EH (cell line): Measurements from ENCODE around the gene LTF.
A peak's percentile ranks its signal among the peaks of the same experiment; 100 is the strongest.
"Not testable (repeated sequence)": the region's sequence is repeated elsewhere in the genome, so short reads cannot be mapped to it uniquely, and the experiment has no call there.

ENCODE experiments used
- DNase-seq: peaks from one replicate; pipeline ENCODE4 v3.0.0-alpha.2; 2015; ENCODE audit warnings: low read depth

Gene LTF

GRCh38 chr3:46412786-46413298 lies 51.9 kb downstream of the LTF start:
- no peak for DNase-seq

DNA sequence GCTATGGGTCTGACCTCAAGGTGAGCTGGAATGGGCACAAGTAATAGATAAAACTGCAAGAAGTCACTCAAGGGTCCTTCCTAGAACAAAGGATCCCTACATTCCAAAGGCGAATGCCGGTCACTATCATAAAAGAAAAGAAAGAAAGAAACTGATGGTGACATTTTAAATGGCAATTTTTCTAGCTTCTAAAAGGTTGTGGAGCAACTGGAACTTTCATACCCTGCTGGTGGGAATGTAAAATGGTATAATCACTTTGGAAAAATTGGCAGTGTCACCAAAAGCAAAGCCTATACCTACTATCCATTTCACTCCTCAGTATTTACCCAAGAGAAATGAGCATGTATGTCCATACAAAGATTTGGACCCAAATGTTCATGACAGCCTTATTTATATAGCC lies 53.4 kb downstream of the LTF start:
- DNase-seq, result no peak

DNA sequence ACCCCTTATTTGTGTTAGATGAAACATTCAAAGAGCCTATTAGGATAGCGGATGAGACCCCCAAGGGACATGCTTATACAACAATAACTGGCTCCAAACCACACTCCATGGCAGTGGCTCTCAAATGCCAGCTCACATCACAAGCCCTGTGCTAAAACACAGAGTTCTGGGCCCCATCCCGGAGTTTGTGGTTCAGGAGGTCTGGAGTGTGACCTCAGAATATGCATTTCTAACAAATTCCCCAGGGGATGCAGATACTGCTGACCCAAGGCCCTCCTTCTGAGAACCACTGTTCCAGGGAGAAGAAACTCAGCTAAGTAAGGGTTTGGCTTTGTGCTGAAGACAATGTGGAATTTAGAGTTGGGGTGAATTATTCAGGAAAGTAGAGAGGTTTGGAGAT lies 54.0 kb downstream of the LTF start:
- no peak for DNase-seq

DNA sequence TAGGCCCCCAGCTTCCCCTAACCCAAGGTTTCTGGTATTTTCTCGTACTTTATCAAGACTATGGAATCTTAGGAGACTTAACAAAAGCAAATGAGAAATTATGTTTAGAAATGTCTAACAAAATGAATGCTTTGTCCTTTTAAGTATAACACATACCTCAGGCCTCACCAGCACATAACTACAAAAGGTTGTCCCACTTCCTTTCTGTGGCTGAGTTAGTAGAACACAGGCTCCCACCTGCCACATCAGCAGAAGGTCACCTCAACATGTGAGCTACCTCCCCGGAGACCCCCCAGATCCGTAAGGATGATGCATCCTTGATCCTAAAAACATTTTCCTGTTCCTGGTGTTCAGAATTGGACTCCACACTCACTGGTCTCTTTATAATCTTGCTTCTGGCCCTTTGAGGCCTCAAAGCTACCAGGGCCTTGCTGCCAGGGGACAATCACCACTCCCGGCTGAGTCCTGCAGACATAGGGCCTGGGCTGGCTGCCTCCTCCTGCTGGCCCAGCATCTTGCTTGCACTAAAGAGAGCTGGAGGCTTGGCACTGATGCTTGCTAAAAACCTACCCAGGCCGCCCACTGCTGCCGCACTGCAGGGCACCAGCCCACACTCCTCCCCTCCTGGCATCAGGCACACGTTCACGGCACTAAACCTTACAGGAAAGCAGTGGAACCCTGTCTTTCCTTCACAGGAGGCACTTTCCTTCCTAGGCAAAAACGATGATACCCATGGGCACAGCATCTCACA lies 54.8 kb downstream of the LTF start:
- no peak for DNase-seq

GRCh38 chr3:46408853-46409252 lies 55.9 kb downstream of the LTF start:
- DNase-seq, result no peak

GRCh38 chr3:46407970-46408369 lies 56.7 kb downstream of the LTF start:
- DNase-seq, result no peak

GRCh38 chr3:46406788-46407611 lies 57.7 kb downstream of the LTF start, which contains the start of the genes CCR5AS and CCRL2:
Gene CCR5AS, minus strand, starts transcription at chr3:46407066.
Gene CCRL2, plus strand, starts transcription at chr3:46407259. Its CDS starts 821 bp downstream, at chr3:46408080.
- peak; percentile 53 for DNase-seq

DNA sequence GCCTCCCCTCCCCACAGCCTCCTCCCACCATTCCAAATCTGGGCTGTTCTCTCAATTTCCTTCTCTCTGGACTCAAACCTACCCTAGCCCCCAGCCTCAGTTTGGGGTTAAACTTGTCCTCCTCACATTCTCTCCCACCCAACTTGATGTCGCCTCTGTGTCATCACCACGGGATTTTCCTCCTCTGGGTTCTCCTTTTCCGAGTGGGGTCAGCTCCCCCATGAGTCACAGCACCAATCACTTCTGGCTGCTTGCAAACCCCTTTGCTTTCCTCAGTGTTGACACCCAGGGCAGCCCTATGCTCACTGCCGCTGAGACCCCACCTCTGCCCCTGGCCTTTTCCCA lies 58.3 kb downstream of the LTF start:
- no peak for DNase-seq

DNA sequence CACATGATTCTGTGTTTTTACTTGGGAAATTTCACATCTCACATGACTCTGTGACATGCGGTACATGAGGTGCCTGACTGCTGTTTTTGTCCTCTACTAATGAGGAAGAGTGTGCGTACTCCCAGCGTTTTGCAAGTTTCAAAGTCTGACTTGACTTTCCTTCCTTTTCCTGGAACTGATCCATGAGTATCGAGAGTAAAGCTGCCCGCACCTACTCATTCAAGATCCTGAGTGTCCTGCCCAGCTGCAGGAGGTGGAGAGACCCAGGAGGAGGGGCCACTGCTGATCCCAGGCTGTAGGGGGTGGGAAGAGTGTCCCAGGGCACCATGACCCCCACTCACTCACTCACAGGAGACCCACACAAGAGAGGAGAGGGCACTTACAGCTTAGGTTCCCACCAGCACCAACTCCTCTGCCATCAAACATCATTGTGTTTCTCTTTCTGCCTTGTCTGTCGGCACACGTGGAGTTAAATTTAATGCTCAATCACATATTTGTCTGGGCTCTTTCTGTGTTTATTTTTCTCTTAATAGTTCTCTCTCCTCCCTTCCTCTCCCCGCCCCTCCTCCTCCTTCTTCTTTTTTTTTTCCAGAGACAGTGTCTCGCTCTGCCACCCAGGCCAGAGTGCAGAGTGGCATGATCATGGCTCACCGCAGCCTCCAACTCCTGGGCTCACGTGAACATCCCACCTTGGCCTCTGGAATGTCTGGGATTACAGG lies 59.2 kb downstream of the LTF start:
- no peak for DNase-seq

DNA sequence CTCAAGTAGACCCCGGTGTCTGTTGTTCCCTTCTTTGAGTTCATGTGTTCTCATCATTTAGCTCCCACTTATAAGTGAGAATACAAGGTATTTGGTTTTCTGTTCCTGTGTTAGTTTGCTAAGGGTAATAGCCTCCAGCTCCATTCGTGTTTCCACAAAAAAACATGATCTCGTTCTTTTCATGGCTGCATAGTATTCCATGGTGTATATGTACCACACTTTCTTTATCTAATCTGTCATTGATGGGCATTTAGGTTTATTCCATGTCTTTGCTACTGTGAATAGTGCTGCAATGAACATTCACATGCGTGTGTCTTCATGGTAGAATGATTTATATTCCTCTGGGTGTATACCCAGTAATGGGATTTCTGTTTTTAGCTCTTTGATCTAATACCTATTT lies 61.8 kb downstream of the LTF start:
- DNase-seq, result not testable (repeated sequence)

DNA sequence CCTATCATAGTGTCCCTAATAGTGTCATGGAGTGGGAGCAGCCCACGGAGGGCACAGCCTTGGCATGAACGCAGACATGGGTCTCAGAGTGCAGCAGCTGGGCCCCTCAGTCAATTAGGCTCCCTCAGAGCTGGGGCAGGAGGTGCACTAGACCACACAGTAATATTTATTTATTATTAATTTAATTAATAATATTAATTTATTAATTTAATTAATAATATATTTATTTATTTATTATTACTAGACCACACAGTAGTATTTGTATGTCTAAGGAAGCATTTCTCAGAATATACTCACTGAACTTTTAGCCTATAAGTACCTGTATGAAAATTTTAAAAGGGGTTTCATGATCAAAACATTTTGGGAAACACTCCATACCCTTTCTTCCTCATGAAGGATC lies 63.1 kb downstream of the LTF start:
- no peak for DNase-seq

- DNase-seq, result no peak
Measured at GRCh38 chr3:46400846-46401245, 63.9 kb downstream of the LTF start.

GRCh38 chr3:46400000-46400734 lies 64.5 kb downstream of the LTF start:
- DNase-seq, result peak; percentile 48

DNA sequence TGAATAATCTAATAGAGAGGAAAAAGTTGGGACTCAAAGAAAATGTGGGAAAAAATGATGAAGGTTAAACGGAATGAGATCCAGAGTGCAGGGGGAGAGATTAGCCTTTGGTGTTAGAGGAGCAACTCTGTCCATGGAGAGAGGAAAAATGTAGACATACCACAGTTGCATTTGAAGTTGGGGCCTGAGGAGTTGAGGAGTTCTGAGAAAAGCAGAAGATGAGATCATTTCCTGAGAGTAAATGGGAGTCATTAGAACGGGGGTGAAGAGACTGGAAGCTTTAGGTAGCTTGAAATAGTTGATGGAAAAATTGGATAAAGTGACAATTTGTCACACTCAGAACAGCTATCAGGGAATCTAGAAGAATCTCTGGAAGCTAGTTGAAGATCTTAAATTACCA lies 65.1 kb downstream of the LTF start:
- no peak for DNase-seq

DNA sequence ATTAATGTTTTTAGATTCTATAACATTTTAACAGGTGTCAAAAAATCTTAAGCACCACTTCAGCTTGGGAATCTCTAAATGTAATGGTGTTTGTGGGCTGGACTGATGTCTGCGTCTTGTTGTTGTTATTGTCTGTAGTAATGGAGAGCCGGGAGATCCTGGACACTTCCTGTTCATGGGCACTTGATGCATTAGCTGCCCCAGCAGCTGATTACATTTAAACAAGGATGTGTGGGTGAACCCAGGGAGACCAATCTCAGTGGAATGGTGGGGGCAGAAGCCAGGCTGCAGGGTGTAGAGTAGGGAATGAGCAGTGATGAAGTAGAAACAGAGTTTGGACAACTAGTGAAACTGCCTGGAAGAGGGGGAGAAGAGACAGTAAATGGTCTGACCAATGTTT lies 65.6 kb downstream of the LTF start:
- DNase-seq, result no peak

GRCh38 chr3:46398186-46398955 lies 66.3 kb downstream of the LTF start:
- no peak for DNase-seq

DNA sequence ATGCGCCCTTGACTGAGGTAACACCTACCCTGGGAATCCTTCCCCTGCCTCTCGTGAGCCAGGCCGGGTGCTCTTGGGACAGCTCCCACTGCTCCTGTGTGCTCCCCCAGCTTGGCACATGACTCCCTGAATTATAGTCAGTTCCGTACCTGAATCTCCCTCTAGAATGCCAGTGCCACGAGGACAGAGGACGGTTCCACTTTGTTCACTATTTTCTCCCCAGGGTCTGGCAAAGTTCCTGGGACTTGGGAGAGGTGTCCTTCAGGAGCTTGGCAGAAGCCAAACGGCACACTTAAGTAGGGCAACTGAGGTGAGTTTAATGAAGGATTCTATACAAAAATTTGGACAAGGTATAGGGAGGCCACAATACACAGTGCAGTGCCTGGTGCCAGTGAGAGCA lies 67.6 kb downstream of the LTF start:
- no peak for DNase-seq

- DNase-seq, result no peak
Measured at GRCh38 chr3:46395766-46396530, 68.8 kb downstream of the LTF start.

GRCh38 chr3:46395210-46395661 lies 69.5 kb downstream of the LTF start:
- no peak for DNase-seq
